HG03108 (cell line): ENCODE results near the gene STK32C.

Source experiments
- ATAC-seq: cut with Tn5 transposase; IDR thresholded peaks from one replicate; pipeline ENCODE4 v1.9.1; 2021; ENCODE audit warnings: moderate library complexity; ENCODE audit not compliant: unreplicated experiment

STK32C gene

DNA sequence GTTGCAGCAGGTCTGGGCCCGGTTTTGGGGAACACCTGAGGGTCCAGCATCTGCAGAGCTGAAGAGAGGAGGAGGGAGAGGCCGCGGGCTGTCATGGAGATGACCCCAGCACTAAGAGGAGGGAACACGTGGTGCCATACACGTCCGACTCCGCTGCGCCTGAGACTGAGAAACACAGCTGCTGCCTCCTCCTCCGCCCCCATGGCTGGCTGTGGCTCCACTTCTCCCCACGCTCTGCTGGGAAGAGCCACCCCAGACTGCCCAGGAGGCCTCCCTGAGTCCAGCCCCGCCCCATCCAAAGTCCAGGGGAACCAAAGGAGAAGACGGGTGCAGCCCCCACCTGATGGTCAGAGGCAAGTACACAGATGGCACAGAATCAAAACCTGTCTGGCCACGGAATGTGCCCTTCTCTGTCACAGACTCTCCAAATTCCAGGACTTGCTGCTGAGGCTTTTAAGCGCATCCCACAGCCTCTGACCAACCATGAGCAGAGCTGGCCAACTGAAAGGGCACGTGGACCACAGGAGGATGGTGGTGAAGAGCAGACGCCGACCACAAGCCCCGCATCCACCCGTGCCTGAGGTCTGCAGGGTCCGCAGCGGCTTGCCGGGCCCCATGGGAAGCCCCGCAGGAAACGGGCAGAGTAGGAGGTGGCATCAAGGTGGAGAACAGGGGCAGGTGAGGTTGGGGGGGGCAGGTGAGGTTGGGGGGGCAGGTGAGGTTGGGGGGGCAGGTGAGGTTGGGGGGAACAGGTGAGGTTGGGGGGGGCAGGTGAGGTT lies 24.0 kb downstream of the STK32C start:
- ATAC-seq: no peak

DNA sequence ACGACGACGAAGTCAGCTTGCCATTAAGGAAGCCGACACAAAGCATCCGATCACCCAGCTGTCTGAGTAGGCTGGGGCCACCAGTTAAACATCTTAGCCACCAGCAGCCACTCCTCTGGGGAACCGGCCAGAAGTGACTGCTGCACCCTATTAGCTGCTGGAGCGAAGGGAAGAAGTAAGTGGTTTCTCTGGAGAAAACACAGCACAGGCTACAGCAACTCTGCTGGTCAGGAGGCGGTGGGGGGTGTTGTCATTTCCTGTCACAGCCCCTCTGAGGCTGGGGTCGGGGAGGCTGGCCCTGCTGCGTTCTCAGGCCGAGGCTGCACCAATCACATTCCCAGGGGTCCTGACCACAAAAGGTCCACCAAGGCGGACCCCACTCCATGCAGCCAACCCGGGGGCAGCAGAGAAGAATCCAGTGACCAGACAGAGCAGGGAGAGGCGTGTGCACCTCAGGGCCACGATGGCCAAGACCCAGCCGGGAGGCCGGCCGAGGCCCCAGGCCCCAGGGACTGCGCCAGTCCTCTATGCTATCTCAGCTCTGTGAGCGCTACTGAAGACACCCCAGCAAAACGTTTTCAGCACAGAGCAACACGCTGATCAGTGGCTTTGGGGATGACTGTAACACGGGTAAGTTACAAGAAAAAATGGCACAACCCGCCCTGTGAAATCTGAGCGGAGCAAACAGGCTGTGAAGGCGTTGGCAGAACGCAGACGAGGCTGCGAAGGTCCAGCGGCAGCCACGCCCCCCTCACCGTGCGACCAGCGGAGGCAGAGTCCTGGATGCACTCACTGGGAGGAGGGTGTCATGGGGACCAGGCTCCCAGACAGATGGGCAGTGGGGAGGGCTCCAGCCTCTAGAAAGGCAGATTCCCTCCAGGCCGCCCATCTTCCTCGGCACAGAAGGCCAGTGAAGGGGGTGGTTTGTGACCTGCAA lies 24.8 kb downstream of the STK32C start:
- ATAC-seq: no peak

DNA sequence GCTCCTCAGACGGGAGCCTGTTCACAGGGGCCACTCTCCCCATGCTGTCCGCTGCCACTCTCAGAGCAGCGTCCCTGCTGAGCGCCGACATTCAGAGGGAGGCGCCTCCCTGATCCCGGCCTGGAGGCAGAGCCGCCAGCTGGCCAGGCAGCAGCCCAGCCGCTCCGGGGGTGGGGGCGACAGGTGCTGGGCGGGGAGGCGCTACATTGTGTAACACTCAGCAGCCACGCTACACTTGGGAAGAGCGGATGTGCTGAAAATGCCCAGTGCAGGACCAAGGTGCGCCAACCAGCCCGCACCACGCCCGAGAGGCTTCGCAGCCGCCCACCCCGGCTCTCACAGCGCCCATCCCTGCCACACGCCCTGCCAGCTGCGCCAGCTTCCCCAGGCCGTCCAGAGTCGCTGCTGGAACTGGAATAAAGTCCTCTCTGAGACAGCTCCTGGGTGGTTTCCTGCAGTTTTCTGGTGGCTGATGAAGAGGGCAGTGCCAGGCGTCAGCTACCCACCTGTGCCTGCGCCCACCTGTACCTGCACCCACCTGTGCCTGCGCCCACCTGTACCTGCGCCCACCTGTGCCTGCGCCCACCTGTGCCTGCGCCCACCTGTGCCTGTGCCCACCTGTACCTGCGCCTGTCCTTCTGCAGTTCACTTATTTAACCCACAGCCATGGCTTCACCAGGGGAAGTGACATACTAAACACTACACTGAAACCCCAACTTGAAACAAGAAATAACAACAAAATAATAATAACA lies 25.7 kb downstream of the STK32C start:
- no peak for ATAC-seq

DNA sequence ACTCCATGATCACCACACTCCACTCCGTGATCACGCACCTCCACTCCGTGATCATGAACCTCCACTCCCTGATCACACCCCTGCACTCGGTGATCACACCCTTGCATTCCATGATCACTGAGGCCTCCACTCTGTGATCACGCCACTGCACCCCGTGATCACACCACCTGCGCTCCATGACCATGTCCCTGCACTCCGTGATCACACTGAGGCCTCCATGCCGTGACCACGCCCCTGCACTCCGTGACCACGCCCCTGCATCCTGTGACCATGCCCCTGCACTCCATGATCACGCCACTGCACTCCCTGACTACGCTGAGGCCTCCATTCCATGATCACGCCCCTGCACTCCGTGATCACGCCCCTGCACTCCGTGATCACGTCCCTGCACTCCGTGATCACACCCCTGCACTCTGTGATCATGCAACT lies 27.1 kb downstream of the STK32C start:
- no peak for ATAC-seq

DNA sequence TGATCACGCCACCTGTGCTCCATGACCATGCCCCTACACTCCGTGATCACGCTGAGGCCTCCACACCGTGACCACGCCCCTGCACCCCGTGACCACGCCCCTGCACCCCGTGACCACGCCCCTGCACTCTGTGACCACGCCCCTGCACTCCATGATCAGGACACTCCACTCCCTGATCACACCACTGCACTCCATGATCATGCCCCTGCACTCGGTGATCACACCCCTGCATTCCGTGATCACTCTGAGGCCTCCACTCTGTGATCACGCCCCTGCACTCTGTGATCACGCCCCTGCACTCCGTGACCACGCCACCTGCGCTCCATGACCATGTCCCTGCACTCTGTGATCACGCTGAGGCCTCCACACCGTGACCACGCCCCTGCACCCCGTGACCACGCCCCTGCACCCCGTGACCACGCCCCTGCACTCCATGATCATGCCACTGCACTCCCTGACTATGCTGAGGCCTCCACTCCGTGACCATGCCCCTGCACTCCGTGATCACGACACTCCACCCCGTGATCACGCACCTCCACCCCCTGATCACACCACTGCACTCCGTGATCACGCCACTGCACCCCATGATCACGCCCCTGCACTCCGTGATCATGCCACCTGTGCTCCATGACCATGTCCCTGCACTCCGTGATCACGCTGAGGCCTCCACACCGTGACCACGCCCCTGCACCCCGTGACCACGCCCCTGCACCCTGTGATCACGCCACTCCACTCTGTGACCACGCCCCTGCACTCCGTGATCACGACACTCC lies 27.7 kb downstream of the STK32C start:
- ATAC-seq: no peak

DNA sequence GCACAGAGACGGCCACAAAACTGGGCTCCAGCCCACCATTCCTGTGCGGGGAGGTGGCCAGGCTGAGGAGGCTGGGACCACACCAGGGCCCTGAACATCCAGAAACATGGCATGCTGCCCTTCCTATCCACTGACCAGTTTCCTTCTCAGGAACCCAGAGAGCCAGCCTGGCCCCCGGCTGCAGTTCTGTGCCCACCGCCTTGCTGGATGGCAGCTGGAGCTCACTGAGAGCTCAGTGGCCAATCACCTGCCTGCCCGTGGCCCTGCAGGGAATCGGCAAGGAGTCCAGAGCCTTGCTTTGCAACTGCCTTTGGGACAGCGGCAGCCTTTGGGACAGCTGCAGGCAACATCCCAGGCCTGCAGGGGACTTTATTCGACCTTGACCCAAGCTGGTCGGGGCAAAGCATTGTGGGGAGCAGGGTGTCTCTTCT lies 30.4 kb downstream of the STK32C start:
- no peak for ATAC-seq

DNA sequence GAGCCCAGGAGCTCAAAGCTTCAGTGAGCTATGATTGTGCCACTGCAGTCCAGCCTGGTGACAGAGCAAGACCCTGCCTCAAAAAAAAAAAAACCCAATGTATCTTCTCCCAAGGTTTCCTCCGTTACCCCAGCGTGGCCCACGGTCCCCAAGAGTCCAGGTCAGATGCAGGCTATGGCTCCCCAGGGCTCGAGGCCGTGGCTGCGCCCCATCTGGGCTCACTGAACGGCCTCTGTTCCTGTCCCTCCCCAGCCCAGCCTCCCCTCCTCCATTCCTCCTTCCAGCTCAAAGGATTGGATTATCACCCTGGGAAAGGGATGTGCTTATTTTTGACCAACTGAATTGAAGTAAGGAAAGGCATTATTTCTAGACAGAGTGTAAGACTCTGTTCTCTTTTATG lies 31.0 kb downstream of the STK32C start:
- ATAC-seq: no peak

DNA sequence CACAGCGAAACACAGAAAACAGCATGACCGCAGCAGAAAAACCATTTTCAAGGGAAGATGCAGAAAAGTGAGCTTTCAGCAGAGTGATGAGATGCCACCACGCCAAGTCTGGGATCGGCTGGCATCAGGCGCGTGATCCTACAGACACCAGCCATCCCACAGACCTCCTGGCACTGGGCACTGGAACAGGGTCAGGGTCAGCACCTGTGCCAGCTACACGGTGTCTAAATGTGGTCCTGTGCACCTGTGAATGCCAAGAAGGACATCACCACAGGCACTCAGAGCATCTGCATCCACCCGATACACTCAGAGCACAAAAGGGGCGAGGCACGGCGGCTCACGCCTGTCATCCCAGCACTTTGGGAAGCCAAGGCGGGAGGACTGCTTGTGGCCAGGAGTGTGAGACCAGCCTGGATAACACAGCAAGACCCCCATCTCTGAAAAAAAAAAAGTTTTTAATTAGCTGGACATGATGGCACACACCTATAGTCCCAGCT lies 31.5 kb downstream of the STK32C start:
- ATAC-seq: no peak

DNA sequence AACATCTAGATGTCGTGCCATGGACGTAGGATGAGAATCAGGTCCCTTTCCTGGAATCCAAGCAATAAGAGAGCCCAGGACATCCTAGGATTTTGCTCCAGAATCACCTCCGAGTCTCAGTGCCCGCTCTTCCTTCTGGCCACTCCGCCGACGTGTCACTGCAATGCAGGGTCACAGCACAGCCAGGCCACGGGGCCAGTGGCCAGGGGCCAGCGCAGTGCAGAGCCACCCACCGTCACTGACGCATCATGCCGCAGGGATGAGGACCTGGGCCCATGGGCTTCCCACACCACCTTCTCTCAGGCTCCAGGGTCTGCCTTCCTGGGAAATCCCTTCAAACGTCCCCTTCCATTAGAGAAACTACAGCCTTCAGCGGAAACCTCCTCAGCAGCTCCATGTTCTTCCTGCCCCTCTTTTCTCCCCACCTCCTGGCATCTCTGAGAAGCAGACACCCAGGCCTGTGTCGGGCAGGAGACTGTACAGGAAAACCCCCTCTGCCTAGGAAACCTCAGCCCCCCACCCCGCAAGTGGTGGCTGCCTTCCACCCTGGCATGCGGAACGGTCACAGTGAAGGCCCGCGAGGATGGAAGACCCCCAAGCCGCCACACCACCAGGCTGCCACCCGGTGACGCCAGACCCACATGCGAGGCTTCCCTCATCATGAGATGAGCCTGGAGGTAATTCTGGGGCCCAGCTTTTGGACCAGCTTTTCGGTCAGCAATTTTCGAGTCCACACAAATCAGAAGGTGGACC lies 32.1 kb downstream of the STK32C start:
- no peak for ATAC-seq

DNA sequence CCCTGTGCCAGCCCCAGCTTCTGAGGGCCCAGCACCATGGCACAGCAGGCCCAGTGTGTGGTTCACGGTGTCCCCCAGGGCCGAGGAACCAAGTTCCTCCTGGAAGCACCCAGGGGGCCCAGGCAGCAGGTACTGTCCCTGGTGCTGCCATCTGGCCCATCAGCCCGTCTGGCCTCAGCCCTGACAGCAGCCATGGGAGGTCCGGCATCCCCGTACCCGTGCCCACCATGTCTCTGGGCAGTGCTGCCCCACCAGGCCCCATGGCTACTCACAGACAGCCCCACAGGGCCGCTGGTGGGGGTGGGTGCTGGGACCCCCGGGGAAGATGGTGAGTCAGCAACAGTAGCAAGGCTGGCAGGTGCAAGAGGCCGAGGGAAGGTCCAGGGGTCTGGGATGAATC lies 32.8 kb downstream of the STK32C start:
- ATAC-seq: no peak

DNA sequence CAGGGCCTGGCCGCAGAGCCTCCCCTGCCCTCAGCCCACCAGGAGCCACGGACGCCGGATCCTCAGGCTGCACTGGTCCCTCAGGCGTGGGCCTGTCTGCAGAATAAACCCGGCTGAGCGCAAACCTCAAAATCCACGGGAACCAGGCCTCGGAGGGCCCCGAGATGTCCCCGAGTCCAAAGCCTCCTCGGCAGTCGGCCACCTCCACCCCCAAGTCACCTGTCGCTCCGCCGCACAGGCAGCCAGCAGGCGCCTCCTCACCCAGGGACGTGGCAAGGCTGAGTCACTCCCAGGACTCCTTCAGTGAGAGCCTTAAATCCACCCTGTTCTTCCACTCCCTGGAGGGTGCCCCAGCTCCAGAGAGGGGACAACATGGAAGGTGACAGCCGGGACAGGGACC lies 33.2 kb downstream of the STK32C start:
- ATAC-seq: no peak

DNA sequence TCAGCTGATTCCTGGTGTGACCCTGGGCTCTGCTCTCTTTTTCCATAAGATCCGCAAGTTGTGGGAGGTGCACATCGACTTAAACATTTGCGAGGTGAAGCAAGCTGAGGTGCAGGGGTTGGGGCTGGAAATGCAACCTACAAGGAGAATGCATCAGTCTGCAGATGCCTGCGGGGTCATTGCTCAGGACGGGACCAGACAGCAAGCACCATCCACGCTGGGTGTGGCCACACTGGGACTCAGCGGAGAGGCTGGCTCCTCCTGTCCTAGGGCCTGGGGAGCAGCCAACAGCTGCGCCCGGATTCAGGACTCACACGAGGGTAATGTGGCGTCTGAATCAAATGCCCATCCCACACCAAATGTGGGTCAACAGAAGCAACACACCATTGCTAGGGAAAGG lies 33.8 kb downstream of the STK32C start:
- no peak for ATAC-seq

DNA sequence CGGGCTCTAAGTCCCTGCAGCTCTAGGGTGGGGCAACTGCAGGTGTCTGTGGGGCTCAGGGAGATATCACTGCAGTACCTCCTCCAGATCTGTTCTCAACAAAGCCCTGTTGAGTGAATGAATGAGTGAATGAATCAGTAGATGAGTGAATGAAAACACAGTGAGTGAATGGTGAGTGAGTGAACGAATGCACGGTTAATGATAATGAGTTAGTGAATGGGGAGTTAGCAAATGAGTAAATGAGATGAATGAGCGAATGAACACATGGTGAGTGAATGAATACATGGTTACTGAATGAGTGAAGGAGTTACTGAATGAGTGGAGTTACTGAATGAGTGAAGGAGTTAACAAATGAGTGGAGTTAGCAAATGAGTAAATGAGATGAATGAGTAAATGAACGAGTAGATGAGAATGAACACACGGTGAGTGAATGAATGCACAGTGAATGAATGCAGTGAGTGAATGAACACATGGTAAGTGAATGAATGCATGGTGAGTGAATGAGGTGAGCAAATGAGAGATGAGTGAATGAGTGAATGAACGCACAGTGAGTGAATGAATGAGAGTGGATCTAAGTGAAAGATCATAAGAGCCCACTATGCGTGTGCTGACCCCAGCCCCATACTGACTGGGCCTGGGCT lies 34.3 kb downstream of the STK32C start:
- no peak for ATAC-seq

DNA sequence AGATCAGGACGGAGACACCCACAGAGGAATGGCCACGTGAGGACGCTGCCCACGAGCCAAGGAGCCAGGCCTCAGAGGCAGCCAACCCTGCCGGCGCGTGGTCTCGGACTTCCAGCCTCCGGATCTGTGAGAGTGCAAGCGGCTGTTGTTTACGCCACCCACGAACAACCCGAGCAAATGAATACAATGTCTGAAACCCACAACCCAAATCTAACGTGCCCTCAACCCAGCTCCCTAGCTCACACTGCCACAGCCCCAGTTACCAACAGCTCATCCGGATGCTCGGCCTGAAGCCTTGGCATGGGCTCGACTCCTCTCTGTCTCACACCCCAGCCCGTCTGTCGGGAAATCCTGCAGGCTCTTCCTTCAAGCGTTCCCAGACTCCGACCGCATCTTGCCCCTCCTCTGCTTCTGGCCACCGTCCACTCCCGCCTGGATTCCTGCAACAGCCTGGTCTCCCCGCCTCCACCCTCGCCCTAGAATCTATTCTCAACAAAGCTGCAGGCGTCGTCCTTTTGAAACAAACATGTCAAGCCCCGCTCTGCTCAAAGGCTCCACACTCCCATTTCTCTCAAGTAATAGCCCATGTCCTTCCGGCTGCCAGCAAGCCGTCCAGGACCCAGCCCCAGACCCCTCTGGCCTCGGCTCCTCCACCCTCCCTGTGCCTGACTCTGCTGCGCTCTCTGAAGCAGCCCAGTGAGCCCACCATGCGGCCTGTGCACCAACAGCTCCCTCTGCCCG lies 35.3 kb downstream of the STK32C start:
- no peak for ATAC-seq

DNA sequence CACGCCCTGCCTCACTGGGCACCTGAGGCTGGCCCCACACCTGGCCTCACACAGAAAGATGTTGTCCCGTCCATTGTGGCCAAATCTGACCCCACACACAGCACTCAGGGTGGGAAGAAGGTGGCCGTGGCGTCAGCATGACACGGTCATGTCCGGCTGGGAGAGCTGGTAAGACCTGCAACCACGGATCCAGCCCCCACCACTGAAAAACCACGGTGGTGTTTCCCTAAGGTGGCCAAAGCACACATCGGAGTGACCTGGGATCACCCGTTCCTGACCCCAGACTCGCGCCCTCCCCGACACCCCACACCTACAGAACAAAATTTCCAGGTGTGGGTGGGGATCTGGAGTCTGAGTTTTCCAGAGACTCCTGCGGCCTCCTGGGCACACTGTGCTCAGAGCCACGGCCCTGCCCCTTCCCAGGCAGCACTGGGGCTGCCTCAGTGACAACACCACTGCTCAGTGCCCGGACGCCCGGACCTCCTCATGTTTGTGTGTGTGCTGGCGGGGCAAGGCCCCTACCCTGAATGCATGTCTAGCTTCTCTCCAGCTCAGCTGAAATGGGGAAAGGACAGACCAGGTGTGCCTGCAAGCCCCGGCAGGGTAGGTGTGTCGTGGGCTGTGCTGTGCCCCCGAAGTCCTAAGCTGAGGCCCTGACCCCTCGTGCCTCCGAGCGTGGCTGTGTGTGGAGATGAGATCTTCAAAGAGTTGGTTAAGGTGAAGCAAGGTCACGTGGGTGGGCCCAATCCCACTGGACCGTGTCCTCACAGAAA lies 36.1 kb downstream of the STK32C start:
- ATAC-seq: no peak

DNA sequence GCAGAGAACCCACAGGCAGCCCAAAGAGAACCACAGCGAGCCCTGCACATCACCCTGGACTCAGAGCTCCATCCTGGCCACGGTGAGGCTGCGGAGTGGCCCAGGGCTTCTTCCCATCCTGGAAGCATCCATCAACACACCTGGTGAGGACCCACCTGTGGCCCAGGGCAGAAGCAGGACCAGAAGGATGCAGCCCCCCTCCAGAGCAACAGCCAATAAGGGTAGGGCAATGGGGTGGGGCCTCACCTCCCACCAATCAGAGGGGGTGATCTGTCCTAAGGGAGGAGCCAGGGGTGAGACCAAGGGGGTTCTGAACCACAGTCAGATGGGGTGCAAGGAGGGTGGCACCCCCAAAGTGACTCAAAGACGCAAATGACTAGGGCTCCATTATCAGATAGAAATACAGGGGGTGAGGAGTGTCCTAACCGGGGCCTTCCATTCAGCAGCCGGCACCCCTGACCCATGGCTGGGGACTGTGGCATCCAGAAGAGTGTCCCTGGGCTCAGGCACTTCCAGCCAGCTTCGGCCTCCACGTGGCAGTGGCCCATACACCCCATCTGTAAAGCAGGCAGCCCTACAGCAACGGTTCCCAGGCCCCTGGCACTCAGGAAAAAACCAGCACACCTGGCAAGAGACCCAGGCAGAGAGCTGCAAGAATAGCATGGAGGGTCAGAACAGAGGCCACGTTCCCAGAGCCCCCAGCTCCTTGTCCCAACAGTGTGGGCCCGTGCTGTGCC lies 36.9 kb downstream of the STK32C start:
- no peak for ATAC-seq

DNA sequence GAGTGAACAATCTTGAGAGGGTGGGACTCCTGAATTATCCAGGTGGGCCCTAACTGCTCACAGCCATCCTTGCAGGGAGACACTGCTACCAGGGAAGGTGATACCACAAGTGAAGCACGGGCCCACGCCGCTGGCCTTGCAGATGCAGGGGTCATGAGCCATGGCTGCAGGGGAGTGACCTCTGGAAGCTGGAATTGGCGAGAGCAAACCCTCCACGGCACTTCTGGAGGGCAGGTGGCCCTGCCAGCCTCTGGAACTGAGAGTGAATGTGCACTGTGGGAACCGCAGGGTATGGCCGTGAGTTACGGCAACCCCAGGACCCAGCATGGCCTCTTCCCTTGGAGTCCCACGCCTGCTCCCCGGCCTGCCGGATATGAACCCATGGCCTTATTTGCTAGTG lies 37.5 kb downstream of the STK32C start:
- ATAC-seq: no peak
